HG03460 (cell line): ENCODE measurements around the gene GALNT16.
"Not testable (repeated sequence)": the region's sequence is repeated elsewhere in the genome, so short reads cannot be mapped to it uniquely, and the experiment has no call there.

Source experiments
- ATAC-seq: cut with Tn5 transposase; IDR thresholded peaks from one replicate; pipeline ENCODE4 v1.9.1; 2021; ENCODE audit not compliant: unreplicated experiment

The GALNT16 gene

GRCh38 chr14:69259168-69259526 lies 811 bp upstream of the GALNT16 start:
- ATAC-seq: no peak

- ATAC-seq: no peak
These were observed 367 bp downstream of the GALNT16 start for GRCh38 chr14:69260190-69260860.

- no peak for ATAC-seq
These were observed 1.1 kb downstream of the GALNT16 start for GRCh38 chr14:69260861-69261564.

GRCh38 chr14:69261761-69262331 lies 1.9 kb downstream of the GALNT16 start:
- ATAC-seq: no peak

GRCh38 chr14:69262516-69262915 lies 2.6 kb downstream of the GALNT16 start:
- ATAC-seq: no peak

- no peak for ATAC-seq
These were observed 3.4 kb downstream of the GALNT16 start for GRCh38 chr14:69263364-69263763.

- no peak for ATAC-seq
These were observed 3.8 kb downstream of the GALNT16 start for GRCh38 chr14:69263771-69264170.

- no peak for ATAC-seq
These were observed 6.8 kb downstream of the GALNT16 start for GRCh38 chr14:69266572-69267345.

GRCh38 chr14:69267492-69267891 lies 7.5 kb downstream of the GALNT16 start:
- no peak for ATAC-seq

- no peak for ATAC-seq
These were observed 8.3 kb downstream of the GALNT16 start for GRCh38 chr14:69268223-69268622.

- ATAC-seq: no peak
These were observed 8.8 kb downstream of the GALNT16 start for GRCh38 chr14:69268763-69269162.

GRCh38 chr14:69269381-69269780 lies 9.4 kb downstream of the GALNT16 start:
- ATAC-seq: no peak

GRCh38 chr14:69270097-69270496 lies 10.1 kb downstream of the GALNT16 start:
- no peak for ATAC-seq

- no peak for ATAC-seq
These were observed 11.1 kb downstream of the GALNT16 start for GRCh38 chr14:69270795-69271708.

GRCh38 chr14:69274321-69274720 lies 14.4 kb downstream of the GALNT16 start:
- ATAC-seq: no peak

- no peak for ATAC-seq
These were observed 15.4 kb downstream of the GALNT16 start for GRCh38 chr14:69275331-69275730.

- ATAC-seq: not testable (repeated sequence)
These were observed 17.4 kb downstream of the GALNT16 start for GRCh38 chr14:69277356-69277755.

GRCh38 chr14:69280746-69281291 lies 20.9 kb downstream of the GALNT16 start:
- no peak for ATAC-seq

GRCh38 chr14:69281450-69282169 lies 21.7 kb downstream of the GALNT16 start:
- no peak for ATAC-seq

GRCh38 chr14:69282448-69282847 lies 22.5 kb downstream of the GALNT16 start:
- ATAC-seq: no peak
